HepG2 (cell line): Measurements from ENCODE around the gene STRN3. TPM values are rescaled to one million over a fixed set of nuclear protein-coding genes. Genes with fewer than 3 reads are reported as not detected.
A peak's percentile ranks its signal among the peaks of the same experiment; 100 is the strongest.

Experiments used
- ATAC-seq: fragments of 200-7000 bp; cut with Tn5 transposase; 3 replicates; pipeline ENCODE4 v1.9.1; 2020; ENCODE audit warnings: mild to moderate bottlenecking, moderate library complexity
- BruUV-seq: library from RNA; stranded (reverse); fragments of 400-500 nt; replicated peaks from 2 replicates; lab custom pipeline; 2021; lab: Mats Ljungman, UMichigan
- CTCF ChIA-PET: fragments of 300-600 bp; formaldehyde crosslinking; extraction: SDS; loops from one replicate; lab custom pipeline; 2021; ENCODE audit warnings: low total read pairs, inconsistent platforms, low intra/inter-chr PET ratio; lab: Yijun Ruan, JAX
- POLR2A ChIA-PET: fragments of 350-600 bp; sonication (Branson Sonifier 250); formaldehyde crosslinking; loops from one replicate; lab custom pipeline; 2020; ENCODE audit warnings: antibody characterized with exemption, inconsistent platforms; lab: Yijun Ruan, JAX
- DNase-seq: peaks from one replicate; pipeline ENCODE4 v3.0.0-alpha.2; 2015; ENCODE audit warnings: low spot score
- FAIRE-seq: peaks from 3 replicates; lab custom pipeline; 2011; peaks lifted over from hg19 to GRCh38; lab: Jason Lieb, UNC
- H2AFZ ChIP-seq: one replicate; pipeline ENCODE4 v1.6.1; 2011; ENCODE audit warnings: low read length, inconsistent platforms
- H3K27ac ChIP-seq: fragments of 300-600 bp; 3 replicates; pipeline ENCODE4 v1.8.0; 2011; ENCODE audit warnings: mixed run types, mild to moderate bottlenecking, mixed read lengths, low read length, inconsistent platforms; ENCODE audit not compliant: insufficient read depth; ENCODE audit errors: extremely low read length
- H3K27me3 ChIP-seq, 2 experiments: fragments of 200-600 bp in 1 of 2; 2 replicates in 1 of 2; 3 replicates in 1 of 2; pipeline versions ENCODE4 v1.6.0 to v1.8.0; 2011; ENCODE audit warnings: low read length in 2 of 2, mild to moderate bottlenecking in 2 of 2, moderate library complexity in 2 of 2, inconsistent platforms in 1 of 2; ENCODE audit not compliant: insufficient read depth in 2 of 2, control insufficient read depth in 1 of 2
- H3K36me3 ChIP-seq, 2 experiments: fragments of 200-600 bp in 1 of 2; replicated peaks in 1 of 2; 2 replicates in 1 of 2; 3 replicates in 1 of 2; pipeline versions ENCODE4 v1.5.1 to v1.8.0; 2011; ENCODE audit warnings: low read length in 2 of 2, inconsistent platforms in 1 of 2; ENCODE audit not compliant: insufficient read depth in 2 of 2, control insufficient read depth in 1 of 2
- H3K4me1 ChIP-seq: 2 replicates; pipeline ENCODE4 v1.5.1; 2012; ENCODE audit warnings: low read length, inconsistent platforms; ENCODE audit not compliant: insufficient read depth
- H3K4me2 ChIP-seq: 2 replicates; pipeline ENCODE4 v1.6.0; 2011; ENCODE audit warnings: low read depth, low read length, inconsistent platforms
- H3K4me3 ChIP-seq, 3 experiments: fragments of 200-600 bp in 1 of 3; sonication (generic), shearing (Covaris generic) in 1 of 3; replicated peaks in 1 of 3; 2 replicates each; pipeline ENCODE4 v1.5.1; 2011 to 2016; ENCODE audit warnings: low read length in 3 of 3, inconsistent platforms in 2 of 3, low read depth in 2 of 3, mild to moderate bottlenecking in 2 of 3, control low read depth in 1 of 3, mixed read lengths in 1 of 3; ENCODE audit not compliant: insufficient read depth in 1 of 3
- H3K79me2 ChIP-seq: one replicate; pipeline ENCODE4 v1.6.1; 2011; ENCODE audit warnings: low read length, inconsistent platforms; ENCODE audit not compliant: insufficient read depth
- H3K9ac ChIP-seq: 2 replicates; pipeline ENCODE4 v1.6.0; 2011; ENCODE audit warnings: mild to moderate bottlenecking, low read depth, low read length, inconsistent platforms; ENCODE audit not compliant: insufficient read depth
- H3K9me3 ChIP-seq: 2 replicates; pipeline ENCODE4 v1.5.1; 2012; ENCODE audit warnings: mild to moderate bottlenecking, low read length
- H4K20me1 ChIP-seq: 2 replicates; pipeline ENCODE4 v1.6.0; 2011; ENCODE audit warnings: inconsistent platforms, mild to moderate bottlenecking, low read length, moderate library complexity; ENCODE audit not compliant: insufficient read depth
- BCL3 ChIP-seq: sonication (generic); formaldehyde crosslinking; IDR thresholded peaks from 2 replicates; pipeline ENCODE4 v1.5.1; 2020; ENCODE audit warnings: mild to moderate bottlenecking, missing genetic modification reagents, moderate library complexity
- MED13 ChIP-seq: sonication (generic); formaldehyde crosslinking; IDR thresholded peaks from 2 replicates; pipeline ENCODE4 v1.5.0; 2020; ENCODE audit warnings: missing genetic modification reagents
- MTA1 ChIP-seq: sonication (generic); formaldehyde crosslinking; IDR thresholded peaks from 2 replicates; pipeline ENCODE4 v1.4.0; 2020; ENCODE audit warnings: missing genetic modification reagents, mild to moderate bottlenecking, borderline replicate concordance
- ZNF318 ChIP-seq: sonication (generic); formaldehyde crosslinking; IDR thresholded peaks from 2 replicates; pipeline ENCODE4 v1.4.0; 2020; ENCODE audit warnings: mild to moderate bottlenecking, missing genetic modification reagents
- ZNF687 ChIP-seq: sonication (generic); formaldehyde crosslinking; IDR thresholded peaks from 2 replicates; pipeline ENCODE4 v1.5.1; 2020; ENCODE audit warnings: mild to moderate bottlenecking, missing genetic modification reagents, moderate library complexity
- ZZZ3 ChIP-seq: sonication (generic); formaldehyde crosslinking; IDR thresholded peaks from 2 replicates; pipeline ENCODE4 v1.4.0; 2020; ENCODE audit warnings: missing genetic modification reagents, mild to moderate bottlenecking, borderline replicate concordance
- WGBS: methylation state at CpG from one replicate; pipeline ENCODE4 v1.1.6; 2017; ENCODE audit warnings: low lambda C conversion rate; 5-methylcytosine and 5-hydroxymethylcytosine counted together
- in situ Hi-C: cut with HindIII; loops from 2 replicates; pipeline ENCODE4 v1.10.0; 2017; ENCODE audit warnings: low pct_unique_long_range_greater_than_20kb; ENCODE audit not compliant: extremely low pct_ligation_motif_present
- intact Hi-C: fragments of 100-400 bp; cut with micrococcal nuclease; formaldehyde crosslinking; loops from one replicate; pipeline ENCODE4 v1.10.0; 2022; ENCODE audit not compliant: unreplicated experiment
- polyA plus RNA-seq, 8 experiments: library from polyadenylated mRNA; depleted of rRNA in 3 of 8; stranded (reverse) in 7 of 8; unstranded in 1 of 8; fragments of >200 nt; fragmentation: Illumina TruSeq in 4 of 8; extraction: Trizol in 4 of 8; gene quantifications; 2 replicates each; pipeline versions ENCODE4 v1.2.1 to v1.2.3, GENCODE V29; 2011 to 2016; ENCODE audit warnings: low read depth in 4 of 8, missing spikeins in 1 of 8, mixed read lengths in 1 of 8; ENCODE audit not compliant: insufficient read depth in 1 of 8
- total RNA-seq, 5 experiments: library from RNA; depleted of rRNA; stranded (reverse); fragments of >200 nt; fragmentation: Illumina TruSeq; extraction: Trizol; gene quantifications; 2 replicates each; pipeline ENCODE4 v1.2.3, GENCODE V29; 2016; ENCODE audit warnings: low read depth in 1 of 5

STRN3 gene
- total and polyA plus RNA-seq, 2 of the 13 experiments (the other 11 are each of a cell fraction or from before 2014, with no cell fraction given), result 49.4 to 123 TPM

GRCh38 chr14:31051023-31051422, 24.8 kb upstream of the STRN3 start (continued):
- TF ChIP-seq BCL3 (CRISPR knock-in tag), result no peak
- no peak for TF ChIP-seq MED13 (CRISPR knock-in tag)

GRCh38 chr14:31047503-31047902, 21.3 kb upstream of the STRN3 start:
- ATAC-seq (no peak), FAIRE-seq (no peak), DNase-seq (no peak)
- peaks cover 15% of the 10 kb centered on the region for H3K4me1 ChIP-seq
- no peaks in the 10 kb centered on the region for H3K79me2 ChIP-seq
- no peak overlapping the region for H3K4me2 ChIP-seq
- H3K9ac ChIP-seq, result no peak overlapping the region; the same call in 1 of the 2 replicates
- BruUV-seq, result no TSS peak
- H3K27ac ChIP-seq, result no peak overlapping the region
- H2AFZ ChIP-seq, result no peak overlapping the region
- H3K4me3 ChIP-seq, result no peak overlapping the region
- H3K27me3 ChIP-seq, result no peaks in the 10 kb centered on the region
- H4K20me1 ChIP-seq, result no peaks in the 10 kb centered on the region
- H3K9me3 ChIP-seq, result no peaks in the 10 kb centered on the region
- ChIA-PET POLR2A (interaction anchor here (0.8 to 1.7 kb wide), 3 partner anchors 8 to 21 kb away, joined by 3 to 10 read pairs (median 4); partner anchors contain the start of genes AP4S1 and STRN3), CTCF (no interaction called here)
- in situ Hi-C loops, result no loop called here
- no peaks in the 10 kb centered on the region for H3K36me3 ChIP-seq
- intact Hi-C loops, result no loop called here
- 96% methylated on average over 10 of the region's 10 CpGs for WGBS
- TF ChIP-seq MTA1, result peak; percentile 38; the same call in 1 of the 2 replicates
- 0 out of 2 replicates have a peak, but pooled peaks have one; percentile 47 for TF ChIP-seq ZNF318 (CRISPR knock-in tag)
- 0 out of 2 replicates have a peak, but pooled peaks have one; percentile 17 for TF ChIP-seq ZNF687 (CRISPR knock-in tag)
- TF ChIP-seq ZZZ3 (CRISPR knock-in tag), result no peak
